K562 (cell line): ENCODE measurements around the gene GMPR2. TPM values are rescaled to one million over a fixed set of nuclear protein-coding genes. Genes with fewer than 3 reads are reported as not detected.

ENCODE experiments used
- FOXP4 ChIP-seq: sonication (generic); formaldehyde crosslinking; IDR thresholded peaks from 2 replicates; pipeline ENCODE4 v1.8.0; 2022; ENCODE audit warnings: mild to moderate bottlenecking, missing genetic modification reagents, borderline replicate concordance
- GTF3C2 ChIP-seq: IDR thresholded peaks from 3 replicates; pipeline ENCODE4 v1.6.1; 2011; ENCODE audit warnings: borderline replicate concordance, mild to moderate bottlenecking, moderate library complexity; ENCODE audit not compliant: insufficient read length; ENCODE audit errors: extremely low read depth
- KDM4B ChIP-seq, 2 experiments: fragments of 450-650 bp in 1 of 2; sonication (generic) in 1 of 2; IDR thresholded peaks; 2 replicates each; pipeline ENCODE4 v1.6.1; 2016 to 2017; ENCODE audit warnings: borderline replicate concordance in 2 of 2, antibody characterized with exemption in 1 of 2, low read depth in 1 of 2, mild to moderate bottlenecking in 1 of 2
- ZNF384 ChIP-seq: IDR thresholded peaks from 2 replicates; pipeline ENCODE4 v1.6.1; 2012; ENCODE audit warnings: low read depth, low read length, improper control_type of control experiment
- polyA plus RNA-seq, 8 experiments: library from polyadenylated mRNA; depleted of rRNA in 4 of 8; stranded (reverse) in 5 of 8; unstranded in 3 of 8; fragments of >200 nt; fragmentation: Nextera tagmentation in 2 of 8; fragmentation: Illumina TruSeq in 1 of 8; extraction: Ambion mirVana in 2 of 8; extraction: Trizol in 1 of 8; gene quantifications; 2 replicates each; pipeline versions ENCODE4 v1.2.1 to v1.2.3, GENCODE V29; 2011 to 2014; ENCODE audit warnings: inconsistent platforms in 1 of 8, missing spikeins in 1 of 8
- total RNA-seq, 7 experiments: library from RNA; depleted of rRNA in 6 of 7; stranded (reverse); fragments of >200 nt in 6 of 7; fragmentation: Illumina TruSeq in 2 of 7; extraction: Trizol in 2 of 7; gene quantifications; 2 replicates each; pipeline versions ENCODE4 v1.2.1 to v1.2.3, GENCODE V29; 2011 to 2021; ENCODE audit warnings: low replicate concordance in 1 of 7
- TF ChIP-seq, protein P1 (sequence below): fragments of 450-650 bp; IDR thresholded peaks from 2 replicates; pipeline ENCODE4 v1.6.1; 2016; ENCODE audit warnings: missing biosample characterization, missing genetic modification characterization
- TF ChIP-seq, protein P2 (sequence below): fragments of 250-450 bp; sonication (Bioruptor Pico); IDR thresholded peaks from 2 replicates; pipeline ENCODE4 v1.8.0; 2021; ENCODE audit warnings: mild to moderate bottlenecking, moderate library complexity

The GMPR2 gene
- total and polyA plus RNA-seq, 9 of the 15 experiments (the other 6 are each of a cell fraction or from before 2014, with no cell fraction given): 26.4 to 67.4 (median 36.3) TPM

- TF ChIP-seq, protein P1, sequence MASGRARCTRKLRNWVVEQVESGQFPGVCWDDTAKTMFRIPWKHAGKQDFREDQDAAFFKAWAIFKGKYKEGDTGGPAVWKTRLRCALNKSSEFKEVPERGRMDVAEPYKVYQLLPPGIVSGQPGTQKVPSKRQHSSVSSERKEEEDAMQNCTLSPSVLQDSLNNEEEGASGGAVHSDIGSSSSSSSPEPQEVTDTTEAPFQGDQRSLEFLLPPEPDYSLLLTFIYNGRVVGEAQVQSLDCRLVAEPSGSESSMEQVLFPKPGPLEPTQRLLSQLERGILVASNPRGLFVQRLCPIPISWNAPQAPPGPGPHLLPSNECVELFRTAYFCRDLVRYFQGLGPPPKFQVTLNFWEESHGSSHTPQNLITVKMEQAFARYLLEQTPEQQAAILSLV (tag): no peak
- TF ChIP-seq KDM4B (IDR thresholded peaks at IDR 0.05; ENCODE audit: borderline replicate concordance in 2 of 2, low read depth in 1 of 2) (peak in 1 of 2 experiments; percentile 39; a peak in 1 of 4 replicates), FOXP4 (CRISPR knock-in tag) (peak; percentile 59; the same call in 1 of the 2 replicates), ZNF384 (no peak), GTF3C2 (no peak)
- TF ChIP-seq, protein P2, sequence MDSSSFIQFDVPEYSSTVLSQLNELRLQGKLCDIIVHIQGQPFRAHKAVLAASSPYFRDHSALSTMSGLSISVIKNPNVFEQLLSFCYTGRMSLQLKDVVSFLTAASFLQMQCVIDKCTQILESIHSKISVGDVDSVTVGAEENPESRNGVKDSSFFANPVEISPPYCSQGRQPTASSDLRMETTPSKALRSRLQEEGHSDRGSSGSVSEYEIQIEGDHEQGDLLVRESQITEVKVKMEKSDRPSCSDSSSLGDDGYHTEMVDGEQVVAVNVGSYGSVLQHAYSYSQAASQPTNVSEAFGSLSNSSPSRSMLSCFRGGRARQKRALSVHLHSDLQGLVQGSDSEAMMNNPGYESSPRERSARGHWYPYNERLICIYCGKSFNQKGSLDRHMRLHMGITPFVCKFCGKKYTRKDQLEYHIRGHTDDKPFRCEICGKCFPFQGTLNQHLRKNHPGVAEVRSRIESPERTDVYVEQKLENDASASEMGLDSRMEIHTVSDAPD (CRISPR knock-in tag): no peak
Observed at GRCh38 chr14:24195186-24196070, 37.3 kb upstream of the GMPR2 start, which contains the start of gene TM9SF1 (continued).
